Eye (tissue), 1 donor: ENCODE data around the gene PLXNA4.
"Not testable (repeated sequence)": the region's sequence is repeated elsewhere in the genome, so short reads cannot be mapped to it uniquely, and the experiment has no call there.

ENCODE experiments used
- DNase-seq: peaks from one replicate; pipeline ENCODE4 v3.0.0-alpha.2; 2015

PLXNA4 gene

DNA sequence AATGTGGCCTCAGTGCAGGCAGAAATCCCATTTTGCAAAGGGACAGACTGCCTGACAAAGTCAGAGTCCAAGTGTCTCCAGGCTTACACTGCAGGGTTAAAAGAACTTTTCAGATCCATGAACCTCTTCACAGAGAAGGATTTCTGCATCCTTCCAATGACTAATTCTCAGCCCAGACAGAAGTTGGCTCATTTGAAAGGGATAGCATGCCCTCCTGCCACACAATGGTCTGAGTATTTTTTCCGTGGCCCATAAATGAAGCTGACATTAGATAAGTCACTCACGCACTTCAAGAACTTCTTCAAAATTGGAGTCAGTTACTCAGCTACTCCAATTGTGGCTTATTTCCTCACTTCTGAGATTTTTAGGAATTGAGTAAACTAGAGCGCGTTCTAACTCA lies 170.2 kb downstream of the PLXNA4 start:
- no peak for DNase-seq

DNA sequence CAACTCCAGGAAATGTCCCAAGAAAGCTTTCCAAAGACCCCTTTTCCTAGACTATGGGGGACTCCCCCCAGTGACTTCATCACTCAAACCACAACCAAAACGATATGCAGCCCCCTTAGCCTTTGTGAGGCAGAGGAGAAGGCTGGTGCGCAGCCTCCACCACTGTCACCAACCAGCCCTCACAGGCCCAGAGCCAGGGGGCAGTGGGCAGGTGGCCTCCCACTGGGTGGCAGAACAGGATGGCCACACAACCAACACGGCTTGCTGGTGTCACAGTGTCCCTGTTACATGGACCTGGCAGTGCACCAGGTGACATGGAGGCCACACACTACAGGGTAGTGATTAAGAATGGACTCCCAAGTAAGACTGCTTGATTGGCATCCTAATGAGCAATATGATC lies 172.0 kb downstream of the PLXNA4 start:
- no peak for DNase-seq

DNA sequence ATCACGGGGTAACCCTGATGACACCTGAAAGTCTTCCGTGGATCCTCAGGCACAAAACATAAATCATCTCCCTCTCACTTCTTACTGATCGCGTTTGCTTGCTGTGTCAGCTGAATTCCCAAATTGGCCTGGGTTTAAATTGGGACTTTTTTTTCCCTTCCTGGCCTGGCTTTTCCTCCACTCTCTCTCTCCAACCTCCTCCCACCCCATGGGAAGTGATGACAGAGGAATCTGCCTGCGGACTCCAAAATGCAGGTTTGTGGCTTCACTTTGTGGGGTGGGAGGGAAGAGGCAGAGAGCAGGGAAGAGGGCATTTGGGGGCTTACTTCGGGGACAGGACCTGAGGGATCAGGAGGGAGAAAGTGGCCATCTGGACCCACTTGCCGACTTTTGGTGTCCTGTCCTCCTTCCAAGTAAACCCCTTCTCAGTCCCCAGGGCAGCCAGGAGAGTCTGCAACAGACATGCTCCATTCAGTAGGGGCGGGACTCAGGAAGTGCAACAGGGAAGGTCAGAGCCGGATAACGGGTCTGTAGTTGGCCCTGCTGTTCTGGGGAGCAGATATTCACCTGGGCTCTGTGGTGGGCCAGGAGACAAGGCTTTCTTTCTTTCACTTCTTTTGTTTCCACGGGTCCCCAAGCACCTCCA lies 172.7 kb downstream of the PLXNA4 start:
- DNase-seq, result no peak

DNA sequence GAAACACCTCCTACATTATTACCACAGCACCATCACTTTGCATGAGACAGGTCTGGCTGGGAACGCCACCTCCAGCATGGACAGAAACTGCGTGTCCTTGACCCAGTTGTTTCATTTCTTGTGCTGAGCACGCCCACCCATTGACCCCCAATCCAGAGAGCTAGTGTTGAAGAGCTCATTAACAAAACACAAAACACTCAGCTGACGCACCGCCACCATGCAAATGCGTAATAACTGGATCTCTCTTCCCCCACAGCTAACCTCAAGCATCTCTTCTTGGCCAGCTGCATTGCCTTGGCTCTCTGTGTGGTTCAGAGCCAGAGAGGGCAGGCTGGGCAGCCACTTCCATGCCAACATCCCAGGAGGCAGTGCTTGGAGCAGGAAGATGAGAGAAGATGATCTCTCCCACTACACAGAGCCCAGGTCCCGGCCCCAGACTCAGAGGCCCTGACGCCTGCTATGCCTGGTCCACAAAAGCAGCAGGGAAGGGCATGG lies 173.5 kb downstream of the PLXNA4 start:
- no peak for DNase-seq

DNA sequence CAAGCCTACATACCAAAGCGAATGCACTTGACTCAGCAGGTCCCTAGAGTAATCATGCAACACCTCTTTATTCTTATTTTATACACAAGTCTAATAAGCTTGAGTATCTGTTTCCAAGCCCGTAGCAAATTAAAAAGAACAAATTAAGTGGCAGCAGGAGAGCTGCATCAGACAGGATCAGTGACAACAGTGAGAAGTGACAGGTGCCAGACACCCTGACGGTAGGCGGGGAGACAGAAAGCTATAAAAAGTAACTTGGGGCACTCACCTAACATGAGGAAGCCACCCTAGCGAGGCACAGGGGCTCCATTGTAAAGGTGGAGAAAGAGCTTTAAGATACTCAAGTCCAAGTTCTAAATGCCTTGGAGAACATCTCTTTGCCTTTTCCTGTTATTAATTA lies 174.2 kb downstream of the PLXNA4 start:
- no peak for DNase-seq

DNA sequence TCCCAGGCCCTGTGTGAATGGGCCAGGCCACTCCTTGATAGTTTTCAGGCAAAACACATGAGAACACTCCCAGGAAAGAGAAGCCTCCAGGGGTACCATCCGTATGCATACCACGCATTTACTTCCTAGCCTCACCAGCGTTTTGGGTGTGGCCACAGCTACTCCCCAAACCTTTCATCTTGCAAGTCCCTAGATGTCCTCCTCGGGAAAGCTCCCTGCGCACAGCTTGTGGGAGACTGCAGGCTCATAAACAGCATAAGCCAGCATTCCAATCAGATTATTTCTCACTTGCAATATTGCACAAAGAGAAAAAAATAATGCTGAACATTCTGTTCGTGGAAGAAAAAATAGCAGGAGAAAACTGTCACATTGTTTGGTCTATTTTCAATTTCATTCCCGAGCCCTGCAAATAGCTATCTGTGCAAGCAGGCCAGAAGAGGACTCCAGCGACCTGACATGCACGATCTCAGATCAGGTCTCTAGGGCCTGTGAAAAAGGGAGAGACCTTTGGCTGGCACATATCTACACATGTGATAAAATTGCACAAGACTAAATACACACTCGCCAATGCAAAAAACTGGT lies 175.6 kb downstream of the PLXNA4 start:
- DNase-seq, result no peak

DNA sequence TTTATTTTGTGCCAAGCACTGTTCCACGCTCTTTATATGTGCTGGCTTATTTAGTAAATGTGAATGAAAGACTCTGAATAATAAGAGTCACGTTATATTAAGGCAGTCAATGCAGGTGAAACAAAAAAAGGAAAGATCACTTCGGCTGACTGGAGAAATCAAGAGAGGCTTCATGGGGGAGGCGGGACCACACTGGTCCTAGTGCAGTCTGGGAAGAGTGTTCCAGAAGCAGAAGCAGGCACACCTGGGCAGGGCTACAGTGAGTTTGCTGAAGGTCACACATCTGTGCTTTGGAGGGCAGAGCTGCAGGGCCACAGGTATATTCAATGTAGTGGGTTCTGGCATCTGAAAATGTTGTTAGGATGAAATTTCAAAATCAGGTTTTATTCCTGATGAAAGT lies 176.9 kb downstream of the PLXNA4 start:
- DNase-seq, result no peak

DNA sequence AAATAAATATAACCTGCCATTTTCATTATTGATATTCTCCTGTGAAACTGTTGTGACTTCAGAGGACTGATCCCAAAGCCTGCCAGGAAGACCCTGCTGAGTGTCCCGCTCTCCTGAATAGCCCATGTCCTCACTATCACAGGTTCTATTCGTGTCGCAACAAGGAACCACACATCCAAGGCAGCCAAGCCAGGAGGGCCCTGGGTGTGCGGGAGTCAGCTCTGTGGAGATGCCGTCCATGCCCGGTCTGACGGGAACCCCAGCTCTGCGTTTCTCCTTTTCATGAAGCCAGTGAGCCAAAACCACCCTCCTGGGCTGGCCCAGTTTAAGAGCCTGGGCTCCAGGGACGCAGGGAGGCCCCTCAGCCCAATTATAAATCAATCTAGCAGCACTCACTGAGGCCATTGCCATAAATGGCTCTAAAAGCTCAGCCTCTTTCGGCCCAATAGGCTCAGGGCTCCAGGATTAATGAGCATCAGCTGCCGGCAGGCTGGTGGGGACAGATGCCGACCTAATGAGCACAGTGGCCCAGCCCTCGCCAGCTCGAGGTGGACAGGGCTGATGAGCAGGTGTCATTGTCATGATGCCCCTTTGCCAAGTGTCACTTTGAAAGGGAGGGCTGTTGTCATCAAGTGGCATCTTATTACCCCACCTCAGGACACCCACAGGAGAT lies 177.9 kb downstream of the PLXNA4 start:
- DNase-seq, result peak; percentile 90

DNA sequence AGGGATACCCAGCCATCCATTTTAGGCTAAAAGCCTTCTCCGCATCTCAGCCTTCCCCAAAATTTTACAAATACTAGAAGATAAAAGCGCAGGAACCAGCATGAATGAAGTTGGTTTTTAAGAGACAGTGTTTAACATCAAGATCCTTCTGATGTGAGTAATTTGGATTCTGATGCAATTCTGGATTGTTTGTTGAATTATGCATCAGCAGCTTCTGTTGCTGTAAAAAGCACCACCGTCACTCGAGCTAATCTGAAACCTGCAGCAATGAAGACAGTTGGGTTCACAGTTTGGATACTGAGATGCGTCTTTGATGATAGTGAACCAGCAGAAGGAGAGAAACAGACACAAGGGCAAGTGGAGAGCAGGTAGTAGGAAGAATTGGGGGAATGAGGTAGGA lies 179.2 kb downstream of the PLXNA4 start:
- DNase-seq, result no peak

DNA sequence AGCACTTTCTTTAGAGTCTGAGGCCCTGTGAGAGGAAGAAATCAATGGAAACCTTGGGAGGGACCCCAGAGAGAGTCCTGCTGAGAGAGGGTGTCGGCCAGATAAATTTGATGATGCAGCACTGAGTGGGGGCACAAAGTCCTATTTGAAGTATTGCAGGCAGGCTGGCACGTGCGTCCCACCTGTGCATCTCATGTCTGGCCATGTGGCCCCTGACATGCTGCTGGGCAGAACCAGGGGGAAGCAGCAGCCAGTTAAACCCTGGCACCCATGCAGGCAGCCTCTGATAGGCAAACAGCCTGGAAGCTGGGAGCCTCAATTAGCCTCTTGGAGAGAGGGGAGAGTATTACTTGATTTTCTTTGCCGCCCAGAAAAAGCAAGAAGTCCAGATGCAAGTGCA lies 180.9 kb downstream of the PLXNA4 start:
- no peak for DNase-seq

DNA sequence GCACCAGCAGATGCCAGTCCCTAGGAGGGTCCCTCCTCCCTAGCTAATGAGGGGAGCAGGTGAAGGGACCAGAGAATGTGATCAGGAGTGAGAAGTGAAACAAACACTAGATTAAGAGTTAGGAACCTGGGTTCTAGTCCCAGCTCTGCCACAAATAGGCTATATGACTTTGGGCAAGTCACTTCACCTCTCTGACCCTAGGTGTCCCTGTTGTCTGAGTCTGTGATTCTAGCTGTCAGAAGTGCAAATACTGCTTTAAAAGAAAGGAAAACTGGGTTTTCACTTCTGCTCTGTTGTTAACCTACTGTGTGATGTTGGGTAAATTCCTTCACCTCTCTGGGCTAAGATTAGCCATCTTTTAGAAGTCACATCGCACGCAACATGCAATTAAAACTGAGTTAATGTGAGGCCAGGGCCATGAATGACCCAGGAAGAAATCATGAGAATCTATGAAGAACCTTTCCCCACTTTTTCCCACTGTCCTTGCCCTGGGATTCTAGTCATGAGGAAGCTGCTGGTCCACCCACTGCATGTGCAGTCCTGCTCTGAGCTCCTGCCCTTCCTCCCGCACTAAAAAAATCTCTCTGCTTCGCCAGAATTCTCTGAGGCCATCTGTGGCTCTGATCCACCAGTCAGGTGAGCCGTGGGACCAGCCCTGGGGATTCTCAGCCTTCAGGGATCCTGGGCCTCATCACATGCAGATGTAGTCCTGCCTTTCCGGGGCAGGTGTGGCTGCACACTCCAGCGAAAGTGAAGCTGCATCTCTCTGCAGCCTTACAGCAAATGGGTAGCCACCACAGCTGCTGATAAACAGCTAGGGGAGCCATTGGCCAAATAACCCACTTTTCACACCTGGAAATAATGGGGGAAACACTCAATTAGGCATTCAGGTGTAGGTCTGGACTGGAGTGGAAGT lies 181.7 kb downstream of the PLXNA4 start:
- no peak for DNase-seq

DNA sequence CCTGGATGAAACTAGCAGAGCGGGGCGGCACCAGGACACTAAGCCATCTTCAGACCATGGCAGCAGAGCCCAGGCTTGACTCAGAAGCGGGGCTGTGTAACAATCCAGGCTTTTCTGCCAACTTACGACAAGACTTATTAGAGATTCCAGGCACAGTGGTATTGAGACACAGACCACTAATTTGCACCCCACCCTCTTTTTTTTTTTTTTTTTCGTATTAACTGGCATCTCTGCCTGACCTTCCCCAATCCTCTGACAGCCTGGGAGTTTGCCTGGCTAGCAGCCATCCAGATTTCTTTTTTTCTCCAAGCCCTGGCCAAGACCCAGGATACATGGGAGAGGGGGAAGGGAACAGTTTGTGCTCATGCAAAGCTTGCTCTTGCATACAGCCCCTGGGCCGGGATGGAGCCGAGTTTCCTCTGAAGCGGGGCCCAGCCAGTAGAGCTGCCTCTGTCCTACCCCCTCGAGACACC lies 182.4 kb downstream of the PLXNA4 start:
- peak; percentile 37 for DNase-seq

DNA sequence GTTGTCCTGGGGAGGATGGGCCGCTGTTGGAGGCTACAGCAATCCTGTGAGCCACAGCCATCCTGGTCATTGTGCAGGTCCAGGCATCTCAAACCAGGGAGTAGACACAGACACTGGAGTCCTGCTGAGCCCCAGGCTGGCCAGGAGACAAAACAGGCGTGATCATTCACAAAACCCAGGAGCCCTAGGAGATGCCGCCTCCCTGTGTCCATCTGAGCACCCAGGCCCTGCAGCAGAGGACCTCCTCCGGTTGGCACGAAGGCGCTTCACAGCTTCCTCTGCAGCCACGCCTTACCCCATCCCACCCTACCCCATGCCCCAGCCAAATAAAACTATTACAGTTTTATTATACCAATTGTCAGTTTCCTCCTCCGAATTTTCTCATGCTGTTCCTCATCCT lies 183.6 kb downstream of the PLXNA4 start:
- no peak for DNase-seq

DNA sequence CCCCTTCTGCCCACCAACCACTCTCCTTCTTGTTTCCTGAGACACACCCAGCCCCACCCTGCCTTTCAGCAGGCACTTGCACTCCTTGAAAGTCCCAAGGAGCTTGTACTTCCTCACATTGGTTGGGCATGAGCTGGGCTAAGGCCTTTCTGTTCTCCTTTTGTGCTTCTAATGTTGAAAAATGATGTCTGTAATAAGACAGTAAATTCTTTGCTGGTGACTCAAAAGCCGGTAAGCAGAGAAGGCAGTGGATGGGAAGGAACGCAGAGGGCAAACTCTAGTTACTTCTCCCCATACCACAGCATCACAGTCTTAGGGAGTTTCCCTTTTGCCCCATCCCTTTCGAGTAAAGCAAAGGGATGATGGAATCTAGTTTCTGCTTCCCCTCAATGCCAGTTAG lies 185.6 kb downstream of the PLXNA4 start:
- DNase-seq, result no peak

DNA sequence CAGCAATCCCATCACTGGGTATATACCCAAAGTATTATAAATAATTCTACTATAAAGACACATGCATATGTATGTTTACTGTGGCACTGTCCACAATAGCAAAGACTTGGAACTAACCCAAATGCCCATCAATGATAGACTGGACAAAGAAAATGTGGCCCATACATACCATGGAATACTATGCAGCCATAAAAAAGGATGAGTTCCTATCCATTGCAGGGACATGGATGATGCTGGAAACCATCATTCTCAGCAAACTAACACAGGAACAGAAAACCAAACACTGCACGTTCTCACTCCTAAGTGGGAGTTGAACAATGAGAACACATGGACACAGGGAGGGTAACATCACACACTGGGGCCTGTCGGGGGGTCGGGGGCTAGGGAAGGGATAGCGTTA lies 186.2 kb downstream of the PLXNA4 start:
- DNase-seq, result not testable (repeated sequence)

DNA sequence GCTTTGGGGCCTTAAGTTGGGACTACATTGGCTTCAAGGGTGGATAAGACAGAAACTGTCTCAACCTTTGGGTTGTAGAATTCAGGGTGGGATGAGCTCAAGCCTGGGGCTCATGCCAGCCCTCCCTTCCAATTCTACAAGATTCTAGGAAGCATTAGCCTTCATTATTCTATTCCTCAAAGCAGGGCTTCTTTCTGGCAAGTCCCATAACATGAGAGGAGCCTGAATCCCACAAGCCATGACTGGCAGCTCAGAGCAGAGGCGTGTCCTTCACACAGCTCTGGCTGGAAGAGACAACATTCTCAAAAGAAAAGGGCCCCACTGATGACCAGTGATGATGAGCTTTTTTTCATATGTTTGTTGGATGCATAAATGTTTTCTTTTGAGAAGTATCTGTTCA lies 187.6 kb downstream of the PLXNA4 start:
- no peak for DNase-seq

DNA sequence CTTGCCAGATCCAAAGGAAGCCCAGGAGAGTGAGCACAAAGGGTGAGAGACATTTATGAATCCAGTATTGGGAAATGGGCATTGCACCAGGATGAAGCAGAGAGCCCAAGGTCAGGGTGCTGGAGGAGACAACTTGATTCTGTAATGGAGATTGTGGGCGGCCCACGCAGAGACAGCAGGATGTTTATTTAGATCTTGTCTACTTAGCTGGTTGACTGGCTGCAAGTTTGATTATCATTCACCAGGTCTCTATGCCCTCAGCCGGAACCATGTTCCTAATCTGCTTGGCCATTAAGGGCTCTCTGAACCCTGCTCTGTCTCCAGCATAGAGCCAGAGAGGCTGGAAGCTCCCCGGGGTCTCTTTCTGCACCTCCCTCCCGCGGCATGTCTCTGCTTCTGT lies 188.7 kb downstream of the PLXNA4 start:
- no peak for DNase-seq

DNA sequence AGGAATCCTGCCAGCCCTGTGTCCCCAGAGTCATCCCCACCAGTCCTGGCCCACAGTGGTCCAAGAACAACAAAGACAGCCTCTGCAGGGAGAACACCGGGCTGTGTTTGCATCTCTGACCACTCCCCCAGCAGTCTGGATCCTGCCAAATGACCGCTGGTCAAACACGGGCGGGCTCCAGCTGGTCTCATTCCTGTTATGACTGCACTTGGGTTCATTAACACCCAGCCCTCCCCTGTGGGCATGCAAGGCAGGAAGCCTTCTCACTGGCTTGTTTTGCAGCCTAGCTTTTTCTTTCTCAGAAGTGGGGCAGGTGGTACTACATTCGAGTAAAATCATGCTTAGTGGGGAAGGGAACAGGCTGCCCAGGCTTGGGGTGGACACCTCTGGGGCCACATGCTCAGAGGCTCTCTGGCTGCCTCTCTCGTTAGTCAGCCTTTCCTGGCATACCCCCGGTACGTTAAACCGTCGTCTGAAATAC lies 190.0 kb downstream of the PLXNA4 start:
- DNase-seq, result peak; percentile 75

DNA sequence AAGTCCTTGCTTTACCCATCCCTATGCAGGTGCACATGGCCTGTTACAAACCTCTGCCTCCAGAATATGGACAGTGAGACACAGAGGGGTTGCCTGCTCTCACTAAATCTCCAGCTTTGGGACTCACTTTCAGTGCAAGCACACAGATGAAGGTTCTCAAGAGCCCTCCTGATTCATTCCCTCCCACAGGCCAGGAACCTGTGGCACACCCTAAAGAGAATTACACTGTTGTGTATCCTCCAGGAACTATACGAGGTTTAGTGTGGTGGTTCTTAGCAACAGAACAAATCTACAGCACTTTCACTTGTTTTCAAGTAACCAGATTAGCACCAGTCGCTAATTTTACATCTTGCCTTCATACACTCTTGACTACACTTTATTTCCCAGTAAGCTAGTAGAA lies 192.3 kb downstream of the PLXNA4 start:
- no peak for DNase-seq

DNA sequence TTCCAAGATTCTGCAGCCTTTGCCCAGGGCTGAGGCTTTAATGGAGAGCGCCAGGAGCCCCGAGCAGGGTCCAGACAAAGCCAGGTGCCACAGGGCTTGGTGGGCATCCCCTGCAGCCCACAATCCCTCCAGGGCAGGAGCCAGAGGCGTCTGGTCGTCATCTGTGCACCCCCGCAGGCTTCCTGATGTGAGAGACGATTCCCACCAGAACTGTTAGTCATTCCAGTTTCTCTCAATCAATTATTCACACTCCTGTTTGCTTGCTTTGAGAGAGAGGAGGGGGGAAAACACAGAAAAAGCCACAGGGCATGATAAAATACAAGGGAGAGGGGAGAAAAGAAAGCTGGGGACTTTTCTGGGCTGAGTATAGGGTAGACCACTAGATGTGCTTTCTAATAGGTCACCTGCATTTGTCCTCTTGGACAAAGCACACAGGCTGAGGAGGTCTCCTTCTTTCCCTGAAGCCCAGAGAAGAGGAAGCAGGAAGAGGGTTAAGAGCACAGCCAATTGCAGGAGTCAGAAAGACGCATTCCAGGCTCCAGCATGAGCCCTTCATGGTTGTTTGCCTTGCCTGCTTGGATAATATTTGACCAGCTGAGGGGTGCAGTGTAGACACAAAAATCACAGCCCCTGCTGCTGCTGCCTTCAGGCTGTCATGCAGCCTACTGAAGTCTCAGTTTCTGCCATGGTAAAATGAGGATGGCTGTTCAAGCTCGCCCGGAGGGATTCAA lies 194.4 kb downstream of the PLXNA4 start:
- peak; percentile 57 for DNase-seq

DNA sequence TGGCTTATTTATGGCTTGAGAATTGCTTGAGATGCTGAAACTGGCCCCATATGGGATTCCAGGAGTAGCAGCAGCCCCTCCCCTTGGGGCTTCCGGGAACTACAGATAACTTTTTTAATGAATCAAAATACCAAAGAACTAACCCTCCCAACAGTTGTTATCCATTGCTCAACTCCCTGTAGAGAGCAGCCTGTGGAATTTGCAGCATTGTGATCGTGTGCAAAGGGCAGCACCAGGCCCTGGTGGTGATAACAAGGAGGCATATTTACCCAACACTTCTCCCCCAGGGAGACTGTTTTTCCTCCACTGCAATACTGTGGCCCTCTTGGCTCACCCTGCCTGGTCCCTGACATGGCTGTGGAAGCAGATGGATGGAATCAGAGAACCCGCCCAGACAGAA lies 196.2 kb downstream of the PLXNA4 start:
- DNase-seq, result peak; percentile 24

DNA sequence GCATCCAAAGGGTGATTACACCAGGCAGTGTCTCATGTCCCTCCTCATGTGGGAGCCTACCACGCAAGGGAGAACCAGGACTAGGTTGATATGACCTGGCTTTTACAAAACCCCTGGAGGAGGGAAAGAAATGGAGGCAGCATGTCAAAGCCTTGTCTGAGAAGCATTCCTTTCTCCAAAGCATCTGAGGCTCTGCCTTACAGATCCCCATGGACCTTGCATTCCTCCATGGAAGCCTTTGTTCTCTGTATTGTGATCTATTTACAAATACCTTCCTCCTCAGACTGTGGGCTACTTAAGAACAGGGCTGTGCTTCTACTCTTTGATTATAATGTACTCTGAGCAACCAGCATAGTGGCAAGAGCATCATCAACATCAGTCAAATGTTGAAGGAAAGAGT lies 197.0 kb downstream of the PLXNA4 start:
- no peak for DNase-seq
